ENCODE results near the gene TANGO2. TPM values are rescaled to one million over a fixed set of nuclear protein-coding genes. Genes with fewer than 3 reads are reported as not detected.

Gene TANGO2
- total and polyA plus RNA-seq, 9 of the 15 experiments (the other 6 are each of a cell fraction or from before 2014, with no cell fraction given): 15.5 to 94.9 (median 70.1) TPM

- no peak for TF ChIP-seq RBM22 (IDR thresholded peaks at IDR 0.05; ENCODE audit: low read depth, low read length, poor library complexity, severe bottlenecking)
- no peak for TF ChIP-seq ZNF282 (CRISPR knock-in tag; IDR thresholded peaks at IDR 0.05)
- 0 out of 2 replicates have a peak, but pooled peaks have one; percentile 44 for TF ChIP-seq CHD2 (IDR thresholded peaks at IDR 0.05; ENCODE audit: low read depth, low read length)
- no peak for TF ChIP-seq DPF2 (IDR thresholded peaks at IDR 0.05)
- no peak for TF ChIP-seq STAG1 (CRISPR knock-in tag; IDR thresholded peaks at IDR 0.05; ENCODE audit: borderline replicate concordance)
- TF ChIP-seq GATAD2A (IDR thresholded peaks at IDR 0.05): no peak
- no peak for TF ChIP-seq ZNF274 (IDR thresholded peaks at IDR 0.05; ENCODE audit: borderline replicate concordance, low read depth, low read length)
- TF ChIP-seq, protein P1, sequence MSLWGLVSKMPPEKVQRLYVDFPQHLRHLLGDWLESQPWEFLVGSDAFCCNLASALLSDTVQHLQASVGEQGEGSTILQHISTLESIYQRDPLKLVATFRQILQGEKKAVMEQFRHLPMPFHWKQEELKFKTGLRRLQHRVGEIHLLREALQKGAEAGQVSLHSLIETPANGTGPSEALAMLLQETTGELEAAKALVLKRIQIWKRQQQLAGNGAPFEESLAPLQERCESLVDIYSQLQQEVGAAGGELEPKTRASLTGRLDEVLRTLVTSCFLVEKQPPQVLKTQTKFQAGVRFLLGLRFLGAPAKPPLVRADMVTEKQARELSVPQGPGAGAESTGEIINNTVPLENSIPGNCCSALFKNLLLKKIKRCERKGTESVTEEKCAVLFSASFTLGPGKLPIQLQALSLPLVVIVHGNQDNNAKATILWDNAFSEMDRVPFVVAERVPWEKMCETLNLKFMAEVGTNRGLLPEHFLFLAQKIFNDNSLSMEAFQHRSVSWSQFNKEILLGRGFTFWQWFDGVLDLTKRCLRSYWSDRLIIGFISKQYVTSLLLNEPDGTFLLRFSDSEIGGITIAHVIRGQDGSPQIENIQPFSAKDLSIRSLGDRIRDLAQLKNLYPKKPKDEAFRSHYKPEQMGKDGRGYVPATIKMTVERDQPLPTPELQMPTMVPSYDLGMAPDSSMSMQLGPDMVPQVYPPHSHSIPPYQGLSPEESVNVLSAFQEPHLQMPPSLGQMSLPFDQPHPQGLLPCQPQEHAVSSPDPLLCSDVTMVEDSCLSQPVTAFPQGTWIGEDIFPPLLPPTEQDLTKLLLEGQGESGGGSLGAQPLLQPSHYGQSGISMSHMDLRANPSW (CRISPR knock-in tag; IDR thresholded peaks at IDR 0.05): 0 out of 2 replicates have a peak, but pooled peaks have one; percentile 26
- TF ChIP-seq HNRNPL (IDR thresholded peaks at IDR 0.05; ENCODE audit: low read depth, low read length): peak; percentile 47; the same call in 1 of the 2 replicates
- TF ChIP-seq KLF13 (tag; IDR thresholded peaks at IDR 0.05; ENCODE audit: borderline replicate concordance, low read depth): peak; percentile 6; the same call in 1 of the 2 replicates
- 0 out of 2 replicates have a peak, but pooled peaks have one; percentile 30 for TF ChIP-seq ZNF133 (CRISPR knock-in tag; IDR thresholded peaks at IDR 0.05)
- TF ChIP-seq, protein P2, sequence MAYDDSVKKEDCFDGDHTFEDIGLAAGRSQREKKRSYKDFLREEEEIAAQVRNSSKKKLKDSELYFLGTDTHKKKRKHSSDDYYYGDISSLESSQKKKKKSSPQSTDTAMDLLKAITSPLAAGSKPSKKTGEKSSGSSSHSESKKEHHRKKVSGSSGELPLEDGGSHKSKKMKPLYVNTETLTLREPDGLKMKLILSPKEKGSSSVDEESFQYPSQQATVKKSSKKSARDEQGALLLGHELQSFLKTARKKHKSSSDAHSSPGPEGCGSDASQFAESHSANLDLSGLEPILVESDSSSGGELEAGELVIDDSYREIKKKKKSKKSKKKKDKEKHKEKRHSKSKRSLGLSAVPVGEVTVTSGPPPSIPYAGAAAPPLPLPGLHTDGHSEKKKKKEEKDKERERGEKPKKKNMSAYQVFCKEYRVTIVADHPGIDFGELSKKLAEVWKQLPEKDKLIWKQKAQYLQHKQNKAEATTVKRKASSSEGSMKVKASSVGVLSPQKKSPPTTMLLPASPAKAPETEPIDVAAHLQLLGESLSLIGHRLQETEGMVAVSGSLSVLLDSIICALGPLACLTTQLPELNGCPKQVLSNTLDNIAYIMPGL (CRISPR knock-in tag; IDR thresholded peaks at IDR 0.05): peak; percentile 78
- TF ChIP-seq TRIM24 (IDR thresholded peaks at IDR 0.05): no peak
- no peak for TF ChIP-seq NCOA4 (IDR thresholded peaks at IDR 0.05; ENCODE audit: partially characterized antibody)
- no peak for TF ChIP-seq MTF1 (CRISPR knock-in tag; IDR thresholded peaks at IDR 0.05; ENCODE audit: borderline replicate concordance)
- no peak for TF ChIP-seq MYC (IDR thresholded peaks at IDR 0.05; ENCODE audit: low read depth, low read length)
- 0 out of 2 replicates have a peak, but pooled peaks have one; percentile 42 for TF ChIP-seq MYC (CRISPR knock-in tag; IDR thresholded peaks at IDR 0.05; ENCODE audit: borderline replicate concordance, low read depth)
- TF ChIP-seq ZNF431 (CRISPR knock-in tag; IDR thresholded peaks at IDR 0.05): no peak
- TF ChIP-seq RHOXF2B (CRISPR knock-in tag; conservative IDR thresholded peaks at IDR 0.05): no peak
- peak; percentile 8; the same call in 1 of the 2 replicates for TF ChIP-seq PHF8 (IDR thresholded peaks at IDR 0.05; ENCODE audit: borderline replicate concordance, low read length)
- TF ChIP-seq SNIP1 (IDR thresholded peaks at IDR 0.05; ENCODE audit: low read depth): no peak
These were observed 43.3 kb upstream of the TANGO2 start (continued) for GRCh38 chr22:19977296-19978243.

Measured in K562 (cell line).